ENCODE measurements around the gene ZFAND3. TPM values are rescaled to one million over a fixed set of nuclear protein-coding genes. Genes with fewer than 3 reads are reported as not detected.

ZFAND3 gene
- total RNA-seq, 1 donor from 2014 or later, result 18.7 TPM

GRCh38 chr6:38112181-38112580, 292.7 kb downstream of the ZFAND3 start:
- no peak for TF ChIP-seq CTCF (conservative IDR thresholded peaks at IDR 0.05; ENCODE audit: low read depth, low read length)
- DNase-seq (ENCODE audit: low read depth), result no peak
- H3K4me3 ChIP-seq (ENCODE audit: low read depth, low read length), result no peak overlapping the region

DNA sequence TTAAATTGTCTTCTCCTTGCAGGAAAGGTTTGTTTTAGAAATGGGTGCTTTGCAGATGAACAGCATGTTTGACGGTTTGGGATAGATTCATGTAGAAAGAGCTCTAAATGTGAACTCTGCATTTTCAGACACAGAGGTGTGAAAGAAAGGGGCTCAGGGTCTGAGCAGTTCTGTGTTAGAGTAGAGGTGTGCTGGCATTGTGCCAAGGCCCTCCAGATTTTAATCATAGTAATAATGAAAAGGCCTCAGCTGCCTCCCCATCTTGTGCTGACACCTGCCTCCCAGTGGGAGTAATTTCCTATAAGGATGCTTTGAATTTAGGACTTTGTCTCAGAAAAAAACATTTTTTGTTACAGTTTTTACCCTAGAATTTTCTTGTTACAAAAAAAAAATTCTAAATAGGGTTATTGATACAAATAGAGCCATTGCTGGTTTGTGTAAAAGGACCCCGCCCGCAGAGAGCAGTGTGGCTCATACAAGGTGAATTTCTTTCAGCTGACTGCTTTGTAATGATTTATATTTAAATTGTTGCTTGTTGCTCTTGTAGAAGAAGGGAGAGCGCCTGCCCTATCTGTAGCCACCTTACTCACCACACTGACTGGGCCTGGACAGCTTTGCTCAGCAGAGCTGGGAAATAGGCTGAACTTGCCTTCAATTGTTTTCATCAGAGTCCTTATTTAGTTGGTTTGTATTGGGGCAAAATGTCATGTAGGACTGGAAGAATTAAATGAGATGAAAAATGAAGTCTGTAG, 294.5 kb downstream of the ZFAND3 start:
- no peak overlapping the region for H3K4me3 ChIP-seq (ENCODE audit: low read depth, low read length)
- TF ChIP-seq CTCF (conservative IDR thresholded peaks at IDR 0.05; ENCODE audit: low read depth, low read length), result no peak
- DNase-seq (ENCODE audit: low read depth), result no peak

DNA sequence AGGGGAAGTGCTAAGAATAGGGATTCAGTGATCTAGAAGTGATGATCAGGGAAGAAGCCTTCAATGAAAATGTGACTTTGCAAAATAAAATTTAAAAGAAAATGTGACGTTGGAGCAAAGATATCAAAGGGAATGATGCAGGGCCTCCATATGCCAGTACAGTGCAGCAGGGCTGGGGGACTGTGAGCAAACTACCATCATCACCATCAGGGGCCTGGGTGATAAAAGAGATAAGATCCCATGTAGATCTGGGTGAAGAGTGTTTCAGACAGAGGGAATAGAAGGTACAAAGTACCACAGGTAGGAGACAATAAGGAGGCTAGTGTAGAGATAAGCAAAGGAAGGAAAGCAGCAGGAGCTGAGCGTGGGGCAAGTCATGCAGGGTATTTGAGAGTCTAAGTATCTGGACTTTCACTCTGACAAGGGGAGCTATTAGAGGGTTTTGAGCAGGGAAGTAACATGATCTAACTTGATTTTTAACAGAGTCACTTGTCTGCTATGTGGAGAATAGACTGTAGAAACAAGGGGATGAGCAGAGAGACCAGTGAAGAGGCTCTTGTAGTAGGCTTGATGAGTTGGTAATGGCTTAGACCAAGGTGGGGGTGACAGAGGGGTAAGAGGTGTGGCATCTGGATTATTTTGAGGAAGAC, 295.6 kb downstream of the ZFAND3 start:
- H3K4me3 ChIP-seq (ENCODE audit: low read depth, low read length), result no peak overlapping the region
- DNase-seq (ENCODE audit: low read depth), result no peak
- TF ChIP-seq CTCF (conservative IDR thresholded peaks at IDR 0.05; ENCODE audit: low read depth, low read length), result no peak

DNA sequence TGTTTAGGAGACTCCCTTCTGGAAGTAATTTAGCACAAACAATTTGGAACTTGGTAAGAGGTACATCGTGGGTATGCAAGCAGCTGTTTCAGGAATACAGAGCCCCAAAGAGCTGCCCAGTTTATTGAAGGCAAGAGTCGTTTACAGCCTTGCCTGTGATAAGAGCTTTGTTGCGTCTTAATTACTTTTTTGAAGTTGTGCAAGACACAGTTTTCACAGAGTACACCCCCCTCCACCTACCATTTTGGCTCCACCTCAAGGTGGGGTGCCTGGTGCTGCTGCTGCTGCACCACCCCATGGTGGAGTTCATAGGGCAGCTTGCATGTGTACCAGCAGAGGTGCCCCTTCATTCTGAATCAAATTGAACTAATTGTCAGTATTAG, 296.1 kb downstream of the ZFAND3 start:
- no peak for TF ChIP-seq CTCF (conservative IDR thresholded peaks at IDR 0.05; ENCODE audit: low read depth, low read length)
- H3K4me3 ChIP-seq (ENCODE audit: low read depth, low read length), result no peak overlapping the region
- no peak for DNase-seq (ENCODE audit: low read depth)

GRCh38 chr6:38116248-38116647, 296.7 kb downstream of the ZFAND3 start:
- TF ChIP-seq CTCF (conservative IDR thresholded peaks at IDR 0.05; ENCODE audit: low read depth, low read length), result no peak
- DNase-seq (ENCODE audit: low read depth), result no peak
- no peak overlapping the region for H3K4me3 ChIP-seq (ENCODE audit: low read depth, low read length)

GRCh38 chr6:38117281-38117680, 297.8 kb downstream of the ZFAND3 start:
- no peak for DNase-seq (ENCODE audit: low read depth)
- H3K4me3 ChIP-seq (ENCODE audit: low read depth, low read length), result no peak overlapping the region
- TF ChIP-seq CTCF (conservative IDR thresholded peaks at IDR 0.05; ENCODE audit: low read depth, low read length), result no peak

All from epithelial cell of proximal tubule (primary cell).